HepG2 (cell line): ENCODE measurements around the gene GSK3B. TPM values are rescaled to one million over a fixed set of nuclear protein-coding genes. Genes with fewer than 3 reads are reported as not detected.

ENCODE experiments used
- ATAC-seq: fragments of 200-7000 bp; cut with Tn5 transposase; 3 replicates; pipeline ENCODE4 v1.9.1; 2020; ENCODE audit warnings: mild to moderate bottlenecking, moderate library complexity
- BruUV-seq: library from RNA; stranded (reverse); fragments of 400-500 nt; replicated peaks from 2 replicates; lab custom pipeline; 2021; lab: Mats Ljungman, UMichigan
- CTCF ChIA-PET: fragments of 300-600 bp; formaldehyde crosslinking; extraction: SDS; loops from one replicate; lab custom pipeline; 2021; ENCODE audit warnings: low total read pairs, inconsistent platforms, low intra/inter-chr PET ratio; lab: Yijun Ruan, JAX
- POLR2A ChIA-PET: fragments of 350-600 bp; sonication (Branson Sonifier 250); formaldehyde crosslinking; loops from one replicate; lab custom pipeline; 2020; ENCODE audit warnings: antibody characterized with exemption, inconsistent platforms; lab: Yijun Ruan, JAX
- DNase-seq: peaks from one replicate; pipeline ENCODE4 v3.0.0-alpha.2; 2015; ENCODE audit warnings: low spot score
- FAIRE-seq: peaks from 3 replicates; lab custom pipeline; 2011; peaks lifted over from hg19 to GRCh38; lab: Jason Lieb, UNC
- H2AFZ ChIP-seq: one replicate; pipeline ENCODE4 v1.6.1; 2011; ENCODE audit warnings: low read length, inconsistent platforms
- H3K27ac ChIP-seq: fragments of 300-600 bp; 3 replicates; pipeline ENCODE4 v1.8.0; 2011; ENCODE audit warnings: mixed run types, mild to moderate bottlenecking, mixed read lengths, low read length, inconsistent platforms; ENCODE audit not compliant: insufficient read depth; ENCODE audit errors: extremely low read length
- H3K27me3 ChIP-seq, 2 experiments: fragments of 200-600 bp in 1 of 2; 2 replicates in 1 of 2; 3 replicates in 1 of 2; pipeline versions ENCODE4 v1.6.0 to v1.8.0; 2011; ENCODE audit warnings: low read length in 2 of 2, mild to moderate bottlenecking in 2 of 2, moderate library complexity in 2 of 2, inconsistent platforms in 1 of 2; ENCODE audit not compliant: insufficient read depth in 2 of 2, control insufficient read depth in 1 of 2
- H3K36me3 ChIP-seq, 2 experiments: fragments of 200-600 bp in 1 of 2; replicated peaks in 1 of 2; 2 replicates in 1 of 2; 3 replicates in 1 of 2; pipeline versions ENCODE4 v1.5.1 to v1.8.0; 2011; ENCODE audit warnings: low read length in 2 of 2, inconsistent platforms in 1 of 2; ENCODE audit not compliant: insufficient read depth in 2 of 2, control insufficient read depth in 1 of 2
- H3K4me1 ChIP-seq: 2 replicates; pipeline ENCODE4 v1.5.1; 2012; ENCODE audit warnings: low read length, inconsistent platforms; ENCODE audit not compliant: insufficient read depth
- H3K4me2 ChIP-seq: 2 replicates; pipeline ENCODE4 v1.6.0; 2011; ENCODE audit warnings: low read depth, low read length, inconsistent platforms
- H3K4me3 ChIP-seq, 3 experiments: fragments of 200-600 bp in 1 of 3; sonication (generic), shearing (Covaris generic) in 1 of 3; replicated peaks in 1 of 3; 2 replicates each; pipeline ENCODE4 v1.5.1; 2011 to 2016; ENCODE audit warnings: low read length in 3 of 3, inconsistent platforms in 2 of 3, low read depth in 2 of 3, mild to moderate bottlenecking in 2 of 3, control low read depth in 1 of 3, mixed read lengths in 1 of 3; ENCODE audit not compliant: insufficient read depth in 1 of 3
- H3K79me2 ChIP-seq: one replicate; pipeline ENCODE4 v1.6.1; 2011; ENCODE audit warnings: low read length, inconsistent platforms; ENCODE audit not compliant: insufficient read depth
- H3K9ac ChIP-seq: 2 replicates; pipeline ENCODE4 v1.6.0; 2011; ENCODE audit warnings: mild to moderate bottlenecking, low read depth, low read length, inconsistent platforms; ENCODE audit not compliant: insufficient read depth
- H3K9me3 ChIP-seq: 2 replicates; pipeline ENCODE4 v1.5.1; 2012; ENCODE audit warnings: mild to moderate bottlenecking, low read length
- H4K20me1 ChIP-seq: 2 replicates; pipeline ENCODE4 v1.6.0; 2011; ENCODE audit warnings: inconsistent platforms, mild to moderate bottlenecking, low read length, moderate library complexity; ENCODE audit not compliant: insufficient read depth
- AHR ChIP-seq: IDR thresholded peaks from 2 replicates; pipeline ENCODE4 v1.6.1; 2018; ENCODE audit warnings: missing genetic modification reagents, missing compliant biosample characterization
- EEA1 ChIP-seq: sonication (generic); formaldehyde crosslinking; IDR thresholded peaks from 2 replicates; pipeline ENCODE4 v1.5.1; 2020; ENCODE audit warnings: mild to moderate bottlenecking, missing genetic modification reagents, borderline replicate concordance
- SNRNP70 ChIP-seq: fragments of 200-400 bp; formaldehyde crosslinking; IDR thresholded peaks from 2 replicates; pipeline ENCODE4 v1.6.1; 2017; ENCODE audit warnings: mild to moderate bottlenecking, low read depth, low read length, moderate library complexity
- SRSF4 ChIP-seq: fragments of 200-400 bp; formaldehyde crosslinking; IDR thresholded peaks from one replicate; pipeline ENCODE4 v1.6.1; 2018; ENCODE audit warnings: mild to moderate bottlenecking, low read depth, low read length, moderate library complexity; ENCODE audit not compliant: poor library complexity, severe bottlenecking
- ZNF232 ChIP-seq: sonication (generic); formaldehyde crosslinking; IDR thresholded peaks from 2 replicates; pipeline ENCODE4 v1.4.0; 2020; ENCODE audit warnings: missing genetic modification reagents, borderline replicate concordance
- ZNF382 ChIP-seq: sonication (generic); formaldehyde crosslinking; IDR thresholded peaks from 2 replicates; pipeline ENCODE4 v1.5.0; 2020; ENCODE audit warnings: missing genetic modification reagents, mild to moderate bottlenecking, borderline replicate concordance
- ZNF563 ChIP-seq: sonication (generic); formaldehyde crosslinking; IDR thresholded peaks from 2 replicates; pipeline ENCODE4 v1.8.0; 2022; ENCODE audit warnings: mild to moderate bottlenecking, moderate library complexity, missing genetic modification reagents
- WGBS: methylation state at CpG from one replicate; pipeline ENCODE4 v1.1.6; 2017; ENCODE audit warnings: low lambda C conversion rate; 5-methylcytosine and 5-hydroxymethylcytosine counted together
- in situ Hi-C: cut with HindIII; loops from 2 replicates; pipeline ENCODE4 v1.10.0; 2017; ENCODE audit warnings: low pct_unique_long_range_greater_than_20kb; ENCODE audit not compliant: extremely low pct_ligation_motif_present
- intact Hi-C: fragments of 100-400 bp; cut with micrococcal nuclease; formaldehyde crosslinking; loops from one replicate; pipeline ENCODE4 v1.10.0; 2022; ENCODE audit not compliant: unreplicated experiment
- polyA plus RNA-seq, 8 experiments: library from polyadenylated mRNA; depleted of rRNA in 3 of 8; stranded (reverse) in 7 of 8; unstranded in 1 of 8; fragments of >200 nt; fragmentation: Illumina TruSeq in 4 of 8; extraction: Trizol in 4 of 8; gene quantifications; 2 replicates each; pipeline versions ENCODE4 v1.2.1 to v1.2.3, GENCODE V29; 2011 to 2016; ENCODE audit warnings: low read depth in 4 of 8, missing spikeins in 1 of 8, mixed read lengths in 1 of 8; ENCODE audit not compliant: insufficient read depth in 1 of 8
- total RNA-seq, 5 experiments: library from RNA; depleted of rRNA; stranded (reverse); fragments of >200 nt; fragmentation: Illumina TruSeq; extraction: Trizol; gene quantifications; 2 replicates each; pipeline ENCODE4 v1.2.3, GENCODE V29; 2016; ENCODE audit warnings: low read depth in 1 of 5
- TF ChIP-seq, protein P1 (sequence below): sonication (generic); formaldehyde crosslinking; IDR thresholded peaks from 2 replicates; pipeline ENCODE4 v1.4.0; 2020; ENCODE audit warnings: mild to moderate bottlenecking, missing genetic modification reagents, borderline replicate concordance
- TF ChIP-seq, protein P2 (sequence below): sonication (generic); formaldehyde crosslinking; IDR thresholded peaks from 2 replicates; pipeline ENCODE4 v1.8.1; 2023; ENCODE audit warnings: mild to moderate bottlenecking, missing genetic modification reagents

The GSK3B gene
- total and polyA plus RNA-seq, 2 of the 13 experiments (the other 11 are each of a cell fraction or from before 2014, with no cell fraction given), result 22.3 to 30.1 TPM

- Histone ChIP-seq H3K79me2 (peaks cover 19% of the 10 kb centered on the region), H3K36me3 (no peaks in the 10 kb centered on the region; a peak in 1 of 5 replicates), H3K9me3 (no peaks in the 10 kb centered on the region), H3K9ac (no peak overlapping the region), H3K4me3 (no peak overlapping the region), H3K4me1 (no peaks in the 10 kb centered on the region), H3K27me3 (no peaks in the 10 kb centered on the region), H3K27ac (no peak overlapping the region), H2AFZ (no peak overlapping the region), H3K4me2 (no peak overlapping the region), H4K20me1 (no peaks in the 10 kb centered on the region; the same call in 1 of the 2 replicates)
- no TSS peak for BruUV-seq
- TF ChIP-seq ZNF563 (CRISPR knock-in tag) (no peak), ZNF382 (CRISPR knock-in tag) (no peak), SNRNP70 (no peak), AHR (CRISPR knock-in tag) (no peak), SRSF4 (no peak), EEA1 (no peak), ZNF232 (CRISPR knock-in tag) (no peak)
- TF ChIP-seq, protein P1, sequence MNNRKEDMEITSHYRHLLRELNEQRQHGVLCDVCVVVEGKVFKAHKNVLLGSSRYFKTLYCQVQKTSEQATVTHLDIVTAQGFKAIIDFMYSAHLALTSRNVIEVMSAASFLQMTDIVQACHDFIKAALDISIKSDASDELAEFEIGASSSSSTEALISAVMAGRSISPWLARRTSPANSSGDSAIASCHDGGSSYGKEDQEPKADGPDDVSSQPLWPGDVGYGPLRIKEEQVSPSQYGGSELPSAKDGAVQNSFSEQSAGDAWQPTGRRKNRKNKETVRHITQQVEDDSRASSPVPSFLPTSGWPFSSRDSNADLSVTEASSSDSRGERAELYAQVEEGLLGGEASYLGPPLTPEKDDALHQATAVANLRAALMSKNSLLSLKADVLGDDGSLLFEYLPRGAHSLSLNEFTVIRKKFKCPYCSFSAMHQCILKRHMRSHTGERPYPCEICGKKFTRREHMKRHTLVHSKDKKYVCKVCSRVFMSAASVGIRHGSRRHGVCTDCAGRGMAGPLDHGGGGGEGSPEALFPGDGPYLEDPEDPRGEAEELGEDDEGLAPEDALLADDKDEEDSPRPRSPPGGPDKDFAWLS (CRISPR knock-in tag), result no peak
- TF ChIP-seq, protein P2, sequence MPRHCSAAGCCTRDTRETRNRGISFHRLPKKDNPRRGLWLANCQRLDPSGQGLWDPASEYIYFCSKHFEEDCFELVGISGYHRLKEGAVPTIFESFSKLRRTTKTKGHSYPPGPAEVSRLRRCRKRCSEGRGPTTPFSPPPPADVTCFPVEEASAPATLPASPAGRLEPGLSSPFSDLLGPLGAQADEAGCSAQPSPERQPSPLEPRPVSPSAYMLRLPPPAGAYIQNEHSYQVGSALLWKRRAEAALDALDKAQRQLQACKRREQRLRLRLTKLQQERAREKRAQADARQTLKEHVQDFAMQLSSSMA (CRISPR knock-in tag), result no peak
- intact Hi-C loops, result no loop called here
- in situ Hi-C loops, result no loop called here
- ChIA-PET CTCF (no interaction called here), POLR2A (no interaction called here)
- DNase-seq (no peak), FAIRE-seq (no peak), ATAC-seq (no peak)
- WGBS, result 100% methylated on average over 1 of the region's 1 CpG
Observed at GRCh38 chr3:119939077-119939476, 155.2 kb downstream of the GSK3B start.
